Activated naive CD4-positive, alpha-beta T cell treated with Interleukin-2 at 50 U/mL for 16 hours (primary cell): Measurements from ENCODE around the gene HMBS.

Source experiments
- DNase-seq: peaks from one replicate; pipeline ENCODE4 v3.0.0-alpha.2; 2020

Gene HMBS

GRCh38 chr11:119077839-119078238, 6.8 kb upstream of the HMBS start:
- DNase-seq = no peak

DNA sequence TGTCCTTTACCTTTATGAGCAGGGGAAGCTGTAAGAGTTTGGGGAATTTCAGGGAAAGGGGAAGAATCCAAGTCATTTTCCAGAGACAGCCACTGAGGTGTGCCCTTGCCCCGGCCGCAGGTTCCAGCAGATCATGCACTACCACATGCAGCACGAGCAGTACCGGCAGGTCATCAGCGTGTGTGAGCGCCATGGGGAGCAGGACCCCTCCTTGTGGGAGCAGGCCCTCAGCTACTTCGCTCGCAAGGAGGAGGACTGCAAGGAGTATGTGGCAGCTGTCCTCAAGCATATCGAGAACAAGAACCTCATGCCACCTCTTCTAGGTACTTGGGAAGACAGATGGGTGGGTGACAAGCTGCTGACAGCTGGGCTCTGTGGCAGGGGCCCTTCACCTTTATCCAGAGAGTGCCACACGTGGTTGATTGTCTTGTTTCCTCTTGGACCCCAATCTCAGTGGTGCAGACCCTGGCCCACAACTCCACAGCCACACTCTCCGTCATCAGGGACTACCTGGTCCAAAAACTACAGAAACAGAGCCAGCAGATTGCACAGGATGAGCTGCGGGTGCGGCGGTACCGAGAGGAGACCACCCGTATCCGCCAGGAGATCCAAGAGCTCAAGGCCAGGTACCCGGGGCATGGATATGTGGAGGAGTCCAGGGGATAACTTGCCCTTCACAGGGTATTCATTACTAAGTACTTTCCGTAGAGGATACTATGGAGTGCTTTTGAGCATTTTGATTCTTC, 5.8 kb upstream of the HMBS start:
- DNase-seq = no peak

DNA sequence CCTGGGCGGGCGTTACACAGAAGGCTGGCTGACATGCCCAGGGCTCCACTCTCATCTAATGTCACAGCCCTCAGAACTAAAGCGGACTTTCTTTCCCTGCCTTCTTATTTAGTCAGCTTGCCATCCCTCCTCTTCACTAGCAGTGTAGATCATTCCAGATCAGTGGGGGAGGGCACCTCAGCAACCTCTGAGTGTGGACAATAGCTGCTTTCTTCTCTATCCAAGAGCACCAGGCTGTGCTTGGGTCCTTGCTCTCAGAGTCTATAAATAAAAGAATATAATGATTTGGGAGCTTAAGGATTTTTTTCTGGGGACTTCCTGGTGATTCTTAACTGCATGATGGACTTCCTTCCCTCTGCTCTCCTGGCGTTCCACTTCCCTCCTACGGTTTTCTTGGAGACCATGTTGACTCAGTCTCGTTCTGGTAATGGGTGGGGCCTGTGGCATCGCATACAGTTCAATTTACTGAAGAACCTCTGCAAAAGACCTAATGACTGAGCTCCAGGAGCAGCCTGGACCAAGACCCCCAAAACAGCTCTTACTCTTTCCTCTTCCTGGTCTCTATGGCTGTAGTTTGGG, 2.9 kb upstream of the HMBS start:
- no peak for DNase-seq

GRCh38 chr11:119085437-119085847, 761 bp downstream of the HMBS start:
- peak; percentile 50 for DNase-seq

DNA sequence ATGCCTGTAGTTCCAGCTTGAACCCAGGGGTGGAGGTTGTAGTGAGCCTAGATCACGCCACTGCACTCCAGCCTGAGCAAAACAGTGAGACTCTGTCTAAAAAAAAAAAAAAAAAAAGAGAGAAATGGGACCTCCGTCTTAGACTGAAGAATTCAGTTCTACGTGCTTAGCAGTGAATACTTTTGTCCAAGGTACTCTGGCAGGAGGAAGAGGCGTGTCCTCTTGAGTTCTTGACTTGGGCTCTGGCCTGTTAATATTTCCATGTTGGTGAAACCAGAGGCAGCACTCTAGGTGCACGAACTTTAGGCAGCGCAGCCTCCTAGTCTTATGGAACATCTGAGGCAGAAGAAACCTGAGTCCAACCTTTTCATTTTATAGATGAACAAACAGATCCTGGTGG, 2.4 kb downstream of the HMBS start:
- DNase-seq = no peak

DNA sequence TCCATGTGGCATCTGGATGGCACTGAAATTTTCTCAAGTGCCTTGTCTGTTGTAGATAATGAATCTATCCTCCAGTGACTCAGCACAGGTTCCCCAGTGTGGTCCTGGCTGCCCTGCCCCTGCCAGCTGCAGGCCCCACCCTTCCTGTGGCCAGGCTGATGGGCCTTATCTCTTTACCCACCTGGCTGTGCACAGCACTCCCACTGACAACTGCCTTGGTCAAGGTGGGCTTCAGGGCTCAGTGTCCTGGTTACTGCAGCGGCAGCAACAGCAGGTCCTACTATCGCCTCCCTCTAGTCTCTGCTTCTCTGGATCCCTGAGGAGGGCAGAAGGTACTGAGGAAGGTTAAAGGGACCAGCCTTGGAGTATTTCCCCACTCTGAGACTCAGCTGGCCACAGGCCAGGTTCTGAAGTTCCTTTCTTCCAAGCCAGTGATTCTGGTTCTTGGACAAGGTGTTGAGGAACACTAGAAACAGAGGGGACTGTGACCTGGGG, 3.1 kb downstream of the HMBS start:
- DNase-seq = no peak

DNA sequence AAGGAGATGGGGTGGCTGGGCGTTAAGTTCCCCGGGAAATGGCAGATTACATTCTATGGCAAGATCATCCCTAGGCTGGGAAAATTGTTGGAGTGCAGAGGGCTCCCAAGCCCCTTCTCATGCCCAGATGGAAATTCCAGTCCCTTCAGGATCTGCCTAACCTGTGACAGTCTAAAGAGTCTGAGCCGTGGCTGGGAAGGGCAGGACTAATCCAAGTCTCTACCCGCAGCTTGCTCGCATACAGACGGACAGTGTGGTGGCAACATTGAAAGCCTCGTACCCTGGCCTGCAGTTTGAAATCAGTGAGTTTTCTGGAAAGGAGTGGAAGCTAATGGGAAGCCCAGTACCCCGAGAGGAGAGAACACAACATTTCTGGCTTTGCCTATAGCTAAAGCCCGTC, 3.7 kb downstream of the HMBS start:
- no peak for DNase-seq

DNA sequence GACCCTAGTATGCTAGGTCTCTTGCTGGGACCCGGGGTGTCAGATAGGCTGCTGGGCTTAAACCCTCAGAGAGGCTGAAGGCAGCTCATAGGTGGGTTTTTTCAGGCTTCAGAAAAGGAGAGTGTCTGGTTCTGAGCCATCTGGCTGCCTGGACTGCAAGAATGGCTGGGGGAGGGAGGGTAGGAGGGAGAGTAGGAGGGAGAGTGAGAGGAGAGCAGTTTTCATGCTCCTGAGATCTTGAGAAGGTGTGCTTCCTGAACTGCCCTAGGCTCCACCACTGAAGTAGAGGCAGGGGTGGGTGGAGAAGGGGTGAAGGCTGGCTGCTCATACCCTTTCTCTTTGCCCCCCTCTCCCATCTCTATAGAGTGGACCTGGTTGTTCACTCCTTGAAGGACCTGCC, 4.6 kb downstream of the HMBS start:
- no peak for DNase-seq

- no peak for DNase-seq
These were observed 6.5 kb downstream of the HMBS start for GRCh38 chr11:119091178-119091577.

DNA sequence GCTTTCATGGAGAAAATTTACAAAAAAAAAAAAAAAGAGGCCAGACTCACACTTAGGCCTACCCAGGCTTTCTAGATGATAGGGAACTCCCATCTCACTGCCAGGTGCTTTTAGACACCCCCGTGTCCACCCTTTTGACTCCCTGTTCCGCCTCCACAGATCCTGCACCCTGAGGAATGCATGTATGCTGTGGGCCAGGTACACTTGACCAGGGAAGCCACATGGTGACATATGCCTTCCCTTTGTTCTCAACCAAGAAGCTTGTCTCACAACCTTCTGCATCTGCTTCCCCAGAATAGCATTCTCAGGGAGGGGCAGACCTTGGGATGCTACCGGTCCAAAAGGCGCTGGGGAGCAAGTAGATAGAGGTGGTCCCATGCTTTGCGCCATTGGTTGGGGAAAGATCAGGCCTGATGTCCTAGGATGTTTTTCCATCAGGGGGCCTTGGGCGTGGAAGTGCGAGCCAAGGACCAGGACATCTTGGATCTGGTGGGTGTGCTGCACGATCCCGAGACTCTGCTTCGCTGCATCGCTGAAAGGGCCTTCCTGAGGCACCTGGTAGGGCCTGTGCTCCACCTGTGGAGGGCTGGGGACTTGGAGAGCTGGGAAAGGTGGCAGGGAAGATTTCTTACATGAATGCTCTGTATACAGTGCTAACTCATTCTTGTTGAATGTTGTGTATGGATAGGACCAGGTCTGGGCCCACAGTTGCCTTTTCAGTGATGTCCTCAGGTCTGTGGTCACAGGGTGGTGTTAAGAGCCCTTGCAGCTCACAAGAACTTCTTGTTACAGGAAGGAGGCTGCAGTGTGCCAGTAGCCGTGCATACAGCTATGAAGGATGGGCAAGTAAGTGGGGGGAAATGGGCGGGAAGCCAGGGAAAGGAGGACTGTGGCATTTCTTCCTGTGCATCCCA, 7.5 kb downstream of the HMBS start:
- DNase-seq = no peak

GRCh38 chr11:119092880-119093842, 8.5 kb downstream of the HMBS start:
- no peak for DNase-seq

DNA sequence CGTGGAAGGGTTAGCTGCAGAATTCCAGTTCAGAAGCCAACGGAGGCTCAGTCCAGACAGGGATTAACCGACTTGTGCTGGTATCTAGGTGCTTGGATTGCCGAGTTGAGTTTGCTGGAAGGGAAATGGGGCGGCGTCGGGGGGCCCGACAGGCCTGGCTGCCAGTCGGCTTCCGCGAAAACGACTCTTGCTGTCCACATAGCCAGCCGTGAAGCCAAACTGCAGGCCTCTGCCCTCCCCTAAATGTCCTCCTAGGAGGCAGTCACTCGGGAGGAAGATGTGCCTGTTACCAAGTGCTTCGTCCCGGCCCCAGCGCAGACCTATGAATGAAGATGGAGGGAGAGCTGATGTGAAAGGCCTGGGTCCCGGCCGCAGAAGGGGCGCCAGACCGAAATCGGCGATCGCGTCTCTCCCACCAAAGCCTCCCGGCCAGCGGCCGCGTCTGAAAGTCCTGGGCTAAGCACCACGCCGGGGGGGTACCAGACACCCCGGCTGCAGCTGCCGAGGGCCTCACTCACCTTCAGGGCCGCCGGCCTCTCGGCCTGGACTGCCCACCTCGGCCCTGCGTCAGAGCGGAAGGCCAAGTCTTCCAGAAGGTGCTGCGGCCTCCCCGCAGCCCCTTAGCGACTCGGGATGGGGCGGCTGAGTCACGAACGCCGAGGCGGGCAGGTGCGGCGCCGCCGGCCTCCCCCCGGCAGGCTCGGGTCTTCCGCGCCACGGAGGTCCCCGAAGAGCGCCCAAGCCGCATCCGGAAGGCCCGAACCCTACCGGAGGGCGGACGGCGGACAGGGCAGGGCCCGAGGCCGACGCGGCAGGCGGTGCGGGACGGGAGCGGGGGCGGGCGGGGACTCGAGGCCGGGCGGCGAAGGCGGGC, 9.5 kb downstream of the HMBS start:
- DNase-seq = peak; percentile 61

DNA sequence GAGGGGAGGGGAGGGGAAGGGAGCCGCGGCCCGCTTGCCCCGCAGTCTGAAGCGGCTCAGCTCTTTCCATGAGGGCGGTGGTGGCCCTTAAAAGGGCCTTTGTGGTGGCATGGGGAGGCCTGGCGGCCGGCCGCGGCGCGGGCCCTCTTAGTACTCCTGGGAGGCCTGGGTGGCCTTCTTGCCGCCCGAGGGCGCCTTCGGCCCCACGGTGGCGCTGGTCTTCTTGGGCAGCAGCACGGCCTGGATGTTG, 10.1 kb downstream of the HMBS start:
- DNase-seq = peak; percentile 70

DNA sequence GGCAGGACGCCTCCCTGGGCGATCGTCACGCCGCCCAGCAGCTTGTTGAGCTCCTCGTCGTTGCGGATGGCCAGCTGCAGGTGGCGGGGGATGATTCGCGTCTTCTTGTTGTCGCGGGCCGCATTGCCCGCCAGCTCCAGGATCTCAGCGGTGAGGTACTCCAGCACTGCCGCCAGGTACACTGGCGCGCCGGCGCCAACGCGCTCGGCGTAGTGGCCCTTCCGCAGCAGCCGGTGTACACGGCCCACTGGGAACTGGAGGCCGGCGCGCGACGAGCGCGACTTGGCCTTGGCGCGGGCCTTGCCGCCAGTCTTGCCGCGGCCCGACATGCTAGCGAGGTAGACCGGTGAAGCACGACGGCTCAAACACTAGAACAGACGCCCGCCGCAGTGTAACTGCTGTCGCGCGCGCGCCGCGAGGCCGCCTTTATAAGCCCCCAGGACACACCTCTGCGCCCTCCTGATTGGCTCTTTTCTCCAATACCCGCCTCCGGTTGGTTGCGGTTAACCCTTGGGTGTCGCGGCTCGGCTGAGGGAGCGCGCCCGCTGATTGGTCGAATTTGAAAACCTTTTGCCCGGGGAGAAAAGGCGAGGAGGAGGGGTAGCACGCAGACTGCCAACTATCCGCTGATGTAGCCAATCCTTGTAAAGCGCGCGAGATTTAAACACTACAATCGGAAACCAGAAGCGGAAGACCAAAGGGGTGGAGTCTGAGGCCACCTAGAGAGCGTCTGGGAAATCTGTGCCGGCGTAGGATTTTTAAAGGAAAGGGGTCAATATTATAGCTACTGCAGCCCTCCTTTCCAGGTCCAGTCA, 10.6 kb downstream of the HMBS start:
- peak; percentile 100 for DNase-seq

- DNase-seq = no peak
These were observed 15.0 kb downstream of the HMBS start for GRCh38 chr11:119099711-119100110.

- no peak for DNase-seq
These were observed 15.7 kb downstream of the HMBS start for GRCh38 chr11:119100246-119100970.

- no peak for DNase-seq
These were observed 16.5 kb downstream of the HMBS start for GRCh38 chr11:119100994-119101758.

DNA sequence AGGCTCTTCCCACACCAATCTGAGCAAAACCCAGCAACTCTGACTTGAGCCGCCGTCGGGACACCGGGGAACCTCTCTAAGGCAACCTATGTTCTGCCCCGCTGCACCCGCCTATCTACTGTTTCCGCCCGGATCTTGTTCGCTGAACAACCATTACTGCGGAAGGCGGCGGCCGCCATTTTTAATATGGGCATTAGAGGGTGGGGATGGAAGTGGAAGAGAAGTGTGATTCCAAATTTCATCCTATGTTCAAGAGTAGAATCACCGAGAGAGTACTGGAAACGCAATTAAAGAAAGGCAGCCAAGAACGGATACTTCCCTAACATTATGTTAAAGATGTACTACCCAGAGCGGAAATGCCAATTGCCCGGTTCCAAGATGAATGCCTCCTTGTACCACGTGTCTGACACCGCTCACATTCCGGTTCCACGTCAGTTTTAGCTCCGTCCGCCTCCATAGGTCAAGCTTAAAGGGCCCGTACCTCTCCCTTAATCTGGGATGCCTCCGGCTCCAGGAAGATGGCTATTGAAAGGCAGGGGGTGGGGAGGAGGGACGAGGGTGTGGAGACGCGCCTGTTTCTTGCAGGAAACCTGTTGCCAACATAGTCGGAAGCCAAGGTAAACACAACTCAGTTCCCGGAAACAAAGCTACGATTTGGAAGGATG, 17.2 kb downstream of the HMBS start, which contains the start of gene DPAGT1:
DPAGT1 (minus strand) TSS at position 95 of the 665 bp plus-strand sequence. CDS start 198 bp downstream, outside the sequence.
- DNase-seq = peak; percentile 88
